Measurements from ENCODE around the gene CALD1.
"Not testable (repeated sequence)": the region's sequence is repeated elsewhere in the genome, so short reads cannot be mapped to it uniquely, and the experiment has no call there.

CALD1 gene

GRCh38 chr7:134962270-134962780 is 182.9 kb downstream of the CALD1 start:
- DNase-seq = no peak

GRCh38 chr7:134963036-134963435 is 183.6 kb downstream of the CALD1 start:
- DNase-seq = no peak

DNA sequence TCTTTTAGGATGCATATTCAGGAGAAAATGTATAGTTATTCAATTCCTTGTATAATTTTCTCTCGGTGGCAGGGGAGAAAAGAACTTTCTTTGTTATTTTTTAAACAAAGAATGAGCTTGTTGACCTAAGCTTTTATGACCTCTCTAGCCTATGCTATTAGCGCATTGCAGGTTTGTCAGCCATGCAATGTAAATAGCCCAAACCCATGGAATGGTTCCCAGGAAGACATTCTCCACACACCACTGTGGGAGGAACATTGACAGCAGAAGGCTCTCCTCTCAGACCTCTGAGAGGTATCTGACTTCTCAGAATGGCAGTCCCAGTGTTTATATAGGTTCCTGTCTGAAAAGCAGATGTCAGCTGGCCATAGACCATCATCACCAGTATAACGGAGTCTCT is 187.3 kb downstream of the CALD1 start:
- DNase-seq = no peak

DNA sequence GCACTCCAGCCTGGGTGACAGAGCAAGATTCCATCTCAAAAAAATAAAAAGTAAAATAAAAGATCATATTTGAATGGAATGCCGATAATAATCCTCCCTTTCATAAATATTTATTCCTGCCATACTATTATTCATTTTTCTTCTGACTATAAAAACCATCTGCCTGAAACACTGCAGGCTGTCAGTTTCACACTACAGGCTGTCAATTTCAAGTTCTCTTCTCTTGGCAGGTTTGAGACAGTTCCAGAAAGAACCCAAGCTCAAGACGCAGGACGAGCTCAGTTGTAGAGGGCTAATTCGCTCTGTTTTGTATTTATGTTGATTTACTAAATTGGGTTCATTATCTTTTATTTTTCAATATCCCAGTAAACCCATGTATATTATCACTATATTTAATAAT is 188.7 kb downstream of the CALD1 start:
- DNase-seq = no peak

GRCh38 chr7:134981645-134982044 is 202.2 kb downstream of the CALD1 start:
- not testable (repeated sequence) for DNase-seq

- no peak for DNase-seq
Measured at GRCh38 chr7:134985894-134986362, 206.5 kb downstream of the CALD1 start.

GRCh38 chr7:134986363-134987251 is 207.2 kb downstream of the CALD1 start, which contains the start of gene AGBL3:
TSS of gene AGBL3 (plus strand) at chr7:134986508. CDS start at chr7:134987934, 1,426 bp downstream.
- peak; percentile 84 for DNase-seq

- no peak for DNase-seq
Measured at GRCh38 chr7:134988161-134988560, 208.7 kb downstream of the CALD1 start.

- DNase-seq = no peak
Measured at GRCh38 chr7:134991469-134992339, 212.3 kb downstream of the CALD1 start.

DNA sequence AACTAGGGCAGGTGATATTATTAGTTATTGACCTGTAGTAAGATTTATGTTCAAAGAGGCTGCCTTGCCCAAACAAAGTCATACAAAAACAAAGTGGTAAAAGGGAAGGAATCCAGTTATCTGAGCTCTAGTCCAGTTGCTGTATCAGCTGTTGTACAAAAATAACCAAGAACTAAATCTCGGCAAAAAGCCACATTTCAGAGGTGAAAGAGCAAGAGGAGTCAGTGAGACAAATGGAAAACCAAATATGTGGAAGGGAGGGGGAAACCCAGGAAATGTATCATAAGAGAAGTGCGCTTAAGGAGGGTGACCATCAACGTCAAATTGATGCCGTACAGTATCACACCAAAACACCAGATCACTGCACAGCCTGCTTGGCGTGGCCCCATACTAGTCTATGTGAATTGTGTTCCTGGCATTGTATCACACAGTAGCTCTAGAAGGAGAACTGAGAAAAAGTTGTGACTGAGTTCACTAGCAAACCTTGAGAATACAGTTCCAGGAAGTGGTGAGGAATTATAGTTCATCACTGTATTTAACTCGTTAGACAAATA is 213.3 kb downstream of the CALD1 start:
- DNase-seq = no peak

- DNase-seq = no peak
Measured at GRCh38 chr7:134993877-134994456, 214.5 kb downstream of the CALD1 start.

DNA sequence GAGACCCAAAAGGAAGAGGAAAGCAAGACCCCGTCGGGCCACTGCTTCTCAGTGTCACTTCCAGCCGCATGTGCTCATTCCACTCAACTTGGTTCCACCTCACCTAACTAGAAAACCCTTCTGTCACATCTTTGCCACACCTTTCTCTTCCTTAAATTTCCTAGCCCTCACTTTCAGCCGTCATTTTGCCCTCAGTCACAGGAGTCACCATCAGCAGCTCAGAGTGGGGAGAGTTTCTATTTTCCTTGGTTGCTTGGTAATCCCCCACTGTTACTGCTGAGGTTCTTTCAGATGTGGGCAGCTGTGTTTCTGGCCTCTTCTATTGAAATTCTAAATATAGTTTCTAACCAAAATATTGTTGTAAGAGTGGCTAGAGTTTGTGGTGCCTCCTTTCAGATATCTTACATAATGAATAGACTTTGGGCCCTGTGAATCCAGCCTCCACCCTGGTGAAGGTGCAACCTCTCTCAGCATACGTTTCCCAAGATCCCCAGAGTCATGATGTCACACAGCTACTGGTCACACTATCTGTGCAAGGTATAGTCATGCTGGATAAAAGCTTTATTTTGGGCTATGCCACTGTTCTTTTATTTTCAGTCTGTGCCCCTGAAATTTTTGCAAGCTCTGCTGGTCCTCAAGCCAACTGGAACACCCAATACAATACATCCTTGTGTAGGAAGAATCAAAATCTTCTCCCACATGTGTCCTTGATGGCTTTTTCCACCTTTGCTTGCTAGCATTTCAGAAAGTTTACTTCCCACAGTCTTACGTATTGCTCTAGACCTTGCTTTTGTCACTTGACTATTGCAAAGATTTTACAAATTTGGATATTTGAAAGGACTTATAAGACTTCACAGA is 216.0 kb downstream of the CALD1 start:
- no peak for DNase-seq

DNA sequence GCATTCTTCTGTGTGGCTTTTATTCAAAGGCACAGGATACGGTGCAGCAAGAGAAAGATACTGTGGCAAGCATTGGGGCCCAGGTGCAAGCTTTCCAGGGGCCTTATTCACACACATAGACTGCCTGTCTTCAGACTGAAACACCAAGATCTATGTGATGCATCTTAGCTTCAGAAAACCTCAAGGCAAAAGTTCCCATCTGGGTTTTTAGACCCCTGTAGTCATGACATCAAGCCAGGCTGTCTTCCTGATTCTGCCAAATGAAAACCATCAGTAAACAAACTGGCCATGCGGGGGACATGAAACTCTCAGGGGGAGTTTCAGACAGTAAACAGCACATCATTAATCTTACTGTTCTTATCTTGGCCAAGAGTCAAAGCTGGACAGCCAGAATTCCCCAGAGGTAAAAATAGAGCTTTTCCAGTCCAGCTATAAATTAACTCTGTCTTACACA is 216.7 kb downstream of the CALD1 start:
- DNase-seq = no peak

DNA sequence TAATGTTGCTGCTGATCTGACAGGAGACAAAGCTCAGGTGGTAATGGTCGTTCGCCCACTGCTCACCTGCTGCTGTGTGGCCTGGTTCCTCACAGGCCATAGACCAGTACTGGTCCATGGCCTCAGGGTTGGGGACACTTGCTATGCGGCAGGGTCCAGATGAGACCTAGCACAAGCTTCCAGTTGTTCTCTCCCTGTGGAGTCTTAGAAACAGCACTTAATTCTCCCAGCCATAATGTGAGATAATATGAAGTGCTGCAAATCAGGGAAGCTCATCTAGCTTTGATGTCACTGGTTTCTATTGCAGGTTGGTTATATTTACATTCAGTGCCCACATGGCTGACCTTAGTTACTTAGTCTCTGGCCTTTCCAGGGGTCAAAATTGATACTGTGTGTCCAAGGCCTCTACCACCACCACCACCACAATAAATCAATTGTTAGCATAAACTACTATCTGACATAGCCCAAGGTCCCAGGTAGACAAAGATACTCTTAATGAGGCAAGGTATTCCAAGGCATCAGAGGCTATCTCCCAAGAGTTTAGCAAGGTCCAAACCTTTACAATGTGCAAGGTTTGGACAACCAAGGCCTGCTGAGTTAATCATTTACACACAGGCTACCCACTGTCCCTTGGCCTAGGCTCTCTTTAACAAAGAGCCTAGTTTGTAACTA is 217.9 kb downstream of the CALD1 start:
- DNase-seq = no peak

DNA sequence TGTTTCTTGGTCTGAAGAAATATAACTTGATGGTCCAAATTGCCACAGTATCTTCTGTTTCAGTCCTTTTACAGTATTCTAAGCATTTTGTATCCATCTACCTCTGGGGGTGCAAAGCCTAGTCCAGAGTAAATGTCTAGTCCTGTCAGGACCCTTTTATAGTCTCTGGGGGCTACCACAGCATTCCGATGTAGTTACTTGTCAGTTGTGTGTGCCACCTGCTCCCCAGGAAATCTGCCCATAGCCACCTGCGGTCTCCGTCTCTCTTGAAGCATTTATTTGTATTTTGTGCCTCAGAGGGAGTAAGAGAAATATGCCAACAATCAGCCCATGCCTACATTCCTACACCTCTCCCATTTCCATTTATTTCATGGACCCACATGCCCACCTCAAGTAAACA is 219.7 kb downstream of the CALD1 start:
- DNase-seq = no peak

GRCh38 chr7:135001390-135002165 is 222.1 kb downstream of the CALD1 start:
- no peak for DNase-seq

GRCh38 chr7:135012229-135012628 is 232.8 kb downstream of the CALD1 start:
- no peak for DNase-seq

Measured in stimulated activated naive CD4-positive, alpha-beta T cell treated with Interleukin-2 at 50 U/mL for 16 hours (primary cell).